HG03439 (cell line): ENCODE data around the gene SLC9A9.

Experiments used
- ATAC-seq: cut with Tn5 transposase; IDR thresholded peaks from one replicate; pipeline ENCODE4 v1.9.1; 2021; ENCODE audit warnings: mild to moderate bottlenecking, moderate library complexity; ENCODE audit not compliant: unreplicated experiment

Gene SLC9A9

GRCh38 chr3:143848704-143849103 is 436 bp upstream of the SLC9A9 start:
- no peak for ATAC-seq

GRCh38 chr3:143843587-143843986 is 4.7 kb downstream of the SLC9A9 start:
- no peak for ATAC-seq

- no peak for ATAC-seq
Measured at GRCh38 chr3:143840636-143841035, 7.6 kb downstream of the SLC9A9 start.

GRCh38 chr3:143839980-143840379 is 8.3 kb downstream of the SLC9A9 start:
- no peak for ATAC-seq

- no peak for ATAC-seq
Measured at GRCh38 chr3:143837076-143837475, 11.2 kb downstream of the SLC9A9 start.

- ATAC-seq, result no peak
Measured at GRCh38 chr3:143835312-143835711, 13.0 kb downstream of the SLC9A9 start.

GRCh38 chr3:143832433-143832832 is 15.8 kb downstream of the SLC9A9 start:
- peak; percentile 66 for ATAC-seq

- ATAC-seq, result peak; percentile 78
Measured at GRCh38 chr3:143831994-143832393, 16.3 kb downstream of the SLC9A9 start.

GRCh38 chr3:143831208-143831607 is 17.1 kb downstream of the SLC9A9 start:
- no peak for ATAC-seq

- no peak for ATAC-seq
Measured at GRCh38 chr3:143830786-143831185, 17.5 kb downstream of the SLC9A9 start.

- no peak for ATAC-seq
Measured at GRCh38 chr3:143830063-143830462, 18.2 kb downstream of the SLC9A9 start.

GRCh38 chr3:143827425-143827824 is 20.8 kb downstream of the SLC9A9 start:
- no peak for ATAC-seq

- no peak for ATAC-seq
Measured at GRCh38 chr3:143826296-143826695, 22.0 kb downstream of the SLC9A9 start.

GRCh38 chr3:143825513-143825912 is 22.8 kb downstream of the SLC9A9 start:
- ATAC-seq, result peak; percentile 74

- ATAC-seq, result no peak
Measured at GRCh38 chr3:143824735-143825385, 23.4 kb downstream of the SLC9A9 start.

- ATAC-seq, result no peak
Measured at GRCh38 chr3:143822798-143823197, 25.5 kb downstream of the SLC9A9 start.

GRCh38 chr3:143822374-143822773 is 25.9 kb downstream of the SLC9A9 start:
- no peak for ATAC-seq

GRCh38 chr3:143821862-143822261 is 26.4 kb downstream of the SLC9A9 start:
- ATAC-seq, result no peak

GRCh38 chr3:143820466-143821221 is 27.6 kb downstream of the SLC9A9 start:
- ATAC-seq, result no peak

GRCh38 chr3:143819890-143820289 is 28.4 kb downstream of the SLC9A9 start:
- ATAC-seq, result no peak

- peak; percentile 53 for ATAC-seq
Measured at GRCh38 chr3:143814443-143814889, 33.8 kb downstream of the SLC9A9 start.

GRCh38 chr3:143812481-143812880 is 35.8 kb downstream of the SLC9A9 start:
- ATAC-seq, result no peak
